Liver (tissue), 9 donors: ENCODE data around the gene CCPG1. TPM values are rescaled to one million over a fixed set of nuclear protein-coding genes. Genes with fewer than 3 reads are reported as not detected.

Experiments used
- DNase-seq: peaks from one replicate; pipeline ENCODE4 v3.0.0-alpha.2; 2017; ENCODE audit warnings: low spot score
- H3K27ac ChIP-seq, 2 donors: one replicate each; pipeline ENCODE4 v1.7.0; 2013; ENCODE audit warnings: inconsistent platforms in 2 of 2, low read length in 2 of 2, control low read depth in 1 of 2, low read depth in 1 of 2, mild to moderate bottlenecking in 1 of 2
- H3K27me3 ChIP-seq, 4 donors: one replicate each; pipeline versions ENCODE4 v1.6.1 to v1.7.0; 2013; ENCODE audit warnings: low read length in 3 of 4, inconsistent platforms in 1 of 4, mild to moderate bottlenecking in 1 of 4, moderate library complexity in 1 of 4; ENCODE audit not compliant: control insufficient read depth in 4 of 4, insufficient read depth in 4 of 4
- H3K36me3 ChIP-seq, 4 donors: one replicate each; pipeline versions ENCODE4 v1.6.1 to v1.7.0; 2013; ENCODE audit warnings: low read length in 3 of 4, mild to moderate bottlenecking in 3 of 4, low read depth in 1 of 4, moderate library complexity in 1 of 4; ENCODE audit not compliant: control insufficient read depth in 4 of 4, insufficient read depth in 3 of 4
- H3K4me1 ChIP-seq, 4 donors: one replicate each; pipeline versions ENCODE4 v1.6.1 to v1.7.0; 2013; ENCODE audit warnings: low read length in 3 of 4, mild to moderate bottlenecking in 3 of 4, moderate library complexity in 1 of 4; ENCODE audit not compliant: control insufficient read depth in 4 of 4, insufficient read depth in 4 of 4
- H3K4me3 ChIP-seq, 3 donors: one replicate each; pipeline versions ENCODE4 v1.6.1 to v1.7.0; 2013; ENCODE audit warnings: low read length in 3 of 3, control low read depth in 1 of 3, low read depth in 1 of 3, mild to moderate bottlenecking in 1 of 3
- H3K9ac ChIP-seq, 2 donors: one replicate each; pipeline ENCODE4 v1.7.0; 2013; ENCODE audit warnings: low read length in 2 of 2, mild to moderate bottlenecking in 2 of 2, moderate library complexity in 2 of 2, control low read depth in 1 of 2, low read depth in 1 of 2
- H3K9me3 ChIP-seq, 4 donors: one replicate each; pipeline versions ENCODE4 v1.6.1 to v1.7.0; 2013; ENCODE audit warnings: low read length in 3 of 4; ENCODE audit not compliant: control insufficient read depth in 4 of 4
- EGR1 ChIP-seq, 2 donors: IDR thresholded peaks; 2 replicates each; pipeline ENCODE4 v1.6.1; 2016 to 2018; ENCODE audit warnings: antibody characterized with exemption in 2 of 2, low read depth in 2 of 2
- FOXA1 ChIP-seq: IDR thresholded peaks from 2 replicates; pipeline ENCODE4 v1.6.1; 2016; ENCODE audit warnings: antibody characterized with exemption
- FOXA2 ChIP-seq: IDR thresholded peaks from 2 replicates; pipeline ENCODE4 v1.6.1; 2016; ENCODE audit warnings: antibody characterized with exemption
- GABPA ChIP-seq, 2 donors: IDR thresholded peaks in 1 of 2; conservative IDR thresholded peaks in 1 of 2; 2 replicates each; pipeline ENCODE4 v1.6.1; 2016; ENCODE audit warnings: antibody characterized with exemption in 2 of 2, mild to moderate bottlenecking in 1 of 2, moderate library complexity in 1 of 2
- HNF4G ChIP-seq: IDR thresholded peaks from 2 replicates; pipeline ENCODE4 v1.6.1; 2016; ENCODE audit warnings: antibody characterized with exemption
- JUND ChIP-seq, 2 donors: IDR thresholded peaks; 2 replicates each; pipeline ENCODE4 v1.6.1; 2016; ENCODE audit warnings: antibody characterized with exemption in 2 of 2
- NR2F2 ChIP-seq: IDR thresholded peaks from 2 replicates; pipeline ENCODE4 v1.6.1; 2016; ENCODE audit warnings: antibody characterized with exemption
- RAD21 ChIP-seq, 2 donors: IDR thresholded peaks; 2 replicates each; pipeline ENCODE4 v1.6.1; 2016; ENCODE audit warnings: antibody characterized with exemption in 2 of 2, mild to moderate bottlenecking in 2 of 2
- RXRA ChIP-seq, 2 donors: IDR thresholded peaks; 2 replicates each; pipeline ENCODE4 v1.6.1; 2017 to 2018; ENCODE audit warnings: antibody characterized with exemption in 2 of 2, mild to moderate bottlenecking in 1 of 2
- TAF1 ChIP-seq: conservative IDR thresholded peaks from 2 replicates; pipeline ENCODE4 v1.6.1; 2016; ENCODE audit warnings: antibody characterized with exemption, mild to moderate bottlenecking
- YY1 ChIP-seq: IDR thresholded peaks from 2 replicates; pipeline ENCODE4 v1.6.1; 2016; ENCODE audit warnings: antibody characterized with exemption, mild to moderate bottlenecking
- WGBS: extraction: QIAGEN DNeasy Blood & Tissue Kit; methylation state at CpG from one replicate; pipeline ENCODE4 v1.1.7; 2013; 5-methylcytosine and 5-hydroxymethylcytosine counted together
- polyA plus RNA-seq, 2 donors: library from polyadenylated mRNA; stranded (reverse) in 1 of 2; unstranded in 1 of 2; fragments of 200-250 nt in 1 of 2; fragments of >200 nt in 1 of 2; fragmentation: Nextera tagmentation in 1 of 2; extraction: Ambion mirVana in 1 of 2; gene quantifications; one replicate each; pipeline versions ENCODE4 v1.2.1 to v1.2.3, GENCODE V29; 2013 to 2015
- total RNA-seq, 2 donors: library from RNA; depleted of rRNA; stranded (reverse); fragments of >200 nt; gene quantifications; one replicate each; pipeline ENCODE4 v1.2.3, GENCODE V29; 2014
- TF ChIP-seq, protein P1 (sequence below): IDR thresholded peaks from 2 replicates; pipeline ENCODE4 v1.6.1; 2016; ENCODE audit warnings: antibody characterized with exemption, mild to moderate bottlenecking
- TF ChIP-seq, protein P2 (sequence below): fragments of 150-350 bp; IDR thresholded peaks from 2 replicates; pipeline ENCODE4 v1.5.1; 2017; ENCODE audit warnings: improper control_type of control experiment, low read depth, low read length; ENCODE audit not compliant: missing input control
- TF ChIP-seq, protein P3 (sequence below): IDR thresholded peaks from 2 replicates; pipeline ENCODE4 v1.6.1; 2016; ENCODE audit warnings: antibody characterized with exemption
- TF ChIP-seq, protein P4 (sequence below): IDR thresholded peaks from 2 replicates; pipeline ENCODE4 v1.6.1; 2016; ENCODE audit warnings: antibody characterized with exemption
- donor health status: healthy.
- donor health status: healthy.
- donor health status: healthy.
- donor health status: healthy.
- donor health status: healthy.

CCPG1 gene
- total and polyA plus RNA-seq, 4 donors = 21.5 to 89.1 (median 53.2) TPM

DNA sequence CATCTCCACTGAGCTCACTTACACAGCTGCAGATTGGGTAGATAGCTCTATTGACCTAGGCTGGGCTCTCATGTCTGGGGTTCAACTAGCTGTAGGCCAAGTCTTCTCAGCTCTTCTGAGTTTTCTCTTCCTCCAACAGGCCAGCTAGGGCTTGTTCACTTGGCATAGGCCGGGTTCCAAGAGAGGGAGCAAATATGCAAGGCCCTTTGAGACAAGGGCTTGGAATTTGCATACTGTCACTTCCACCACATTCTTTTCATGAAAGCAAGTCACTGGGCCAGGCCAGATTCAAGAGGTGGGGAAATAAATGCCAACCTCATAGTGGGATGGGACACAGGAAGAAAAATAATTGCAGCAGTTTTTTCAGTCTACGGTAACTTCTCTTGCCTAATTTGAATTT, 64.0 kb downstream of the CCPG1 start:
- no peak overlapping the region for H3K27ac ChIP-seq
- no peaks in the 10 kb centered on the region for H3K27me3 ChIP-seq
- no peak for DNase-seq
- no peak overlapping the region for H3K4me3 ChIP-seq
- no peak overlapping the region for H3K9ac ChIP-seq
- H3K9me3 ChIP-seq = no peaks in the 10 kb centered on the region
- TF ChIP-seq RXRA (IDR thresholded peaks at IDR 0.05) = no peak
- TF ChIP-seq, protein P1, sequence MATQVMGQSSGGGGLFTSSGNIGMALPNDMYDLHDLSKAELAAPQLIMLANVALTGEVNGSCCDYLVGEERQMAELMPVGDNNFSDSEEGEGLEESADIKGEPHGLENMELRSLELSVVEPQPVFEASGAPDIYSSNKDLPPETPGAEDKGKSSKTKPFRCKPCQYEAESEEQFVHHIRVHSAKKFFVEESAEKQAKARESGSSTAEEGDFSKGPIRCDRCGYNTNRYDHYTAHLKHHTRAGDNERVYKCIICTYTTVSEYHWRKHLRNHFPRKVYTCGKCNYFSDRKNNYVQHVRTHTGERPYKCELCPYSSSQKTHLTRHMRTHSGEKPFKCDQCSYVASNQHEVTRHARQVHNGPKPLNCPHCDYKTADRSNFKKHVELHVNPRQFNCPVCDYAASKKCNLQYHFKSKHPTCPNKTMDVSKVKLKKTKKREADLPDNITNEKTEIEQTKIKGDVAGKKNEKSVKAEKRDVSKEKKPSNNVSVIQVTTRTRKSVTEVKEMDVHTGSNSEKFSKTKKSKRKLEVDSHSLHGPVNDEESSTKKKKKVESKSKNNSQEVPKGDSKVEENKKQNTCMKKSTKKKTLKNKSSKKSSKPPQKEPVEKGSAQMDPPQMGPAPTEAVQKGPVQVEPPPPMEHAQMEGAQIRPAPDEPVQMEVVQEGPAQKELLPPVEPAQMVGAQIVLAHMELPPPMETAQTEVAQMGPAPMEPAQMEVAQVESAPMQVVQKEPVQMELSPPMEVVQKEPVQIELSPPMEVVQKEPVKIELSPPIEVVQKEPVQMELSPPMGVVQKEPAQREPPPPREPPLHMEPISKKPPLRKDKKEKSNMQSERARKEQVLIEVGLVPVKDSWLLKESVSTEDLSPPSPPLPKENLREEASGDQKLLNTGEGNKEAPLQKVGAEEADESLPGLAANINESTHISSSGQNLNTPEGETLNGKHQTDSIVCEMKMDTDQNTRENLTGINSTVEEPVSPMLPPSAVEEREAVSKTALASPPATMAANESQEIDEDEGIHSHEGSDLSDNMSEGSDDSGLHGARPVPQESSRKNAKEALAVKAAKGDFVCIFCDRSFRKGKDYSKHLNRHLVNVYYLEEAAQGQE = no peak
- TF ChIP-seq RAD21 (IDR thresholded peaks at IDR 0.05) = no peak
- TF ChIP-seq HNF4G = no peak
- TF ChIP-seq, protein P2, sequence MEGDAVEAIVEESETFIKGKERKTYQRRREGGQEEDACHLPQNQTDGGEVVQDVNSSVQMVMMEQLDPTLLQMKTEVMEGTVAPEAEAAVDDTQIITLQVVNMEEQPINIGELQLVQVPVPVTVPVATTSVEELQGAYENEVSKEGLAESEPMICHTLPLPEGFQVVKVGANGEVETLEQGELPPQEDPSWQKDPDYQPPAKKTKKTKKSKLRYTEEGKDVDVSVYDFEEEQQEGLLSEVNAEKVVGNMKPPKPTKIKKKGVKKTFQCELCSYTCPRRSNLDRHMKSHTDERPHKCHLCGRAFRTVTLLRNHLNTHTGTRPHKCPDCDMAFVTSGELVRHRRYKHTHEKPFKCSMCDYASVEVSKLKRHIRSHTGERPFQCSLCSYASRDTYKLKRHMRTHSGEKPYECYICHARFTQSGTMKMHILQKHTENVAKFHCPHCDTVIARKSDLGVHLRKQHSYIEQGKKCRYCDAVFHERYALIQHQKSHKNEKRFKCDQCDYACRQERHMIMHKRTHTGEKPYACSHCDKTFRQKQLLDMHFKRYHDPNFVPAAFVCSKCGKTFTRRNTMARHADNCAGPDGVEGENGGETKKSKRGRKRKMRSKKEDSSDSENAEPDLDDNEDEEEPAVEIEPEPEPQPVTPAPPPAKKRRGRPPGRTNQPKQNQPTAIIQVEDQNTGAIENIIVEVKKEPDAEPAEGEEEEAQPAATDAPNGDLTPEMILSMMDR = no peak
- no peak for TF ChIP-seq JUND (IDR thresholded peaks at IDR 0.05)
- no peak for TF ChIP-seq FOXA1
- no peak for TF ChIP-seq TAF1
- TF ChIP-seq GABPA (IDR thresholded peaks at IDR 0.05 in 1 of 2, conservative IDR thresholded peaks at IDR 0.05 in 1 of 2) = no peak
- TF ChIP-seq, protein P3, sequence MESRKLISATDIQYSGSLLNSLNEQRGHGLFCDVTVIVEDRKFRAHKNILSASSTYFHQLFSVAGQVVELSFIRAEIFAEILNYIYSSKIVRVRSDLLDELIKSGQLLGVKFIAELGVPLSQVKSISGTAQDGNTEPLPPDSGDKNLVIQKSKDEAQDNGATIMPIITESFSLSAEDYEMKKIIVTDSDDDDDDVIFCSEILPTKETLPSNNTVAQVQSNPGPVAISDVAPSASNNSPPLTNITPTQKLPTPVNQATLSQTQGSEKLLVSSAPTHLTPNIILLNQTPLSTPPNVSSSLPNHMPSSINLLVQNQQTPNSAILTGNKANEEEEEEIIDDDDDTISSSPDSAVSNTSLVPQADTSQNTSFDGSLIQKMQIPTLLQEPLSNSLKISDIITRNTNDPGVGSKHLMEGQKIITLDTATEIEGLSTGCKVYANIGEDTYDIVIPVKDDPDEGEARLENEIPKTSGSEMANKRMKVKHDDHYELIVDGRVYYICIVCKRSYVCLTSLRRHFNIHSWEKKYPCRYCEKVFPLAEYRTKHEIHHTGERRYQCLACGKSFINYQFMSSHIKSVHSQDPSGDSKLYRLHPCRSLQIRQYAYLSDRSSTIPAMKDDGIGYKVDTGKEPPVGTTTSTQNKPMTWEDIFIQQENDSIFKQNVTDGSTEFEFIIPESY = no peak
- TF ChIP-seq EGR1 (IDR thresholded peaks at IDR 0.05; ENCODE audit: low read depth in 2 of 2) = no peak
- no peak for TF ChIP-seq YY1
- no peak for TF ChIP-seq FOXA2
- TF ChIP-seq, protein P4, sequence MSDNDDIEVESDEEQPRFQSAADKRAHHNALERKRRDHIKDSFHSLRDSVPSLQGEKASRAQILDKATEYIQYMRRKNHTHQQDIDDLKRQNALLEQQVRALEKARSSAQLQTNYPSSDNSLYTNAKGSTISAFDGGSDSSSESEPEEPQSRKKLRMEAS = no peak
- H3K36me3 ChIP-seq = peaks cover 0 to 3% (median 0%) of the 10 kb centered on the region in 4 donors
- H3K4me1 ChIP-seq = no peaks in the 10 kb centered on the region
- 94% methylated on average over 2 of the region's 2 CpGs for WGBS

DNA sequence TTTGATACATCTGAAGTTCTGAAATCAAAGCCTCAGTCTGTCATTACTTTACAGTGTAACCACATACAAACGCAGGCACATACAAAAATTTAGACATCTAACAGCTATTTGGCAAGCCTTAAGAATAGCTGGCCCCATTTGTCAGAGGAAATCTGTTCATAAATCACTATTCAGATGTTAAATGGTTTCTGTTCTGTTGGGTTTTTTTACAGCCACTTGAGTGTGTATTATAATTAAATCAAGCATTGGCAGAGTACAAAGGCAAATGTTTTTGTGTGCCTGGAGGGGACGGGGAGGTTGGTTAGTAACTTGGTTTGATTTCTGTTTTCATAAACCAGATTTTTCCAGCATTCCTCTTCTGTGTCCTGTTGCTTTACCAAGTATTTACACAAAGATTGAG, 65.0 kb downstream of the CCPG1 start:
- H3K9me3 ChIP-seq = no peaks in the 10 kb centered on the region
- H3K4me1 ChIP-seq = no peaks in the 10 kb centered on the region
- peaks cover 0 to 6% (median 0%) of the 10 kb centered on the region in 4 donors for H3K36me3 ChIP-seq
- H3K27me3 ChIP-seq = no peaks in the 10 kb centered on the region
- WGBS = 92% methylated on average over 2 of the region's 2 CpGs
- no peak overlapping the region for H3K4me3 ChIP-seq
- no peak overlapping the region for H3K9ac ChIP-seq
- DNase-seq = no peak
- TF ChIP-seq NR2F2 (no peak), JUND (IDR thresholded peaks at IDR 0.05) (no peak), YY1 (no peak)
- no peak overlapping the region for H3K27ac ChIP-seq
